Measurements from ENCODE around the gene PDCD11.
"Not testable (repeated sequence)": the region's sequence is repeated elsewhere in the genome, so short reads cannot be mapped to it uniquely, and the experiment has no call there.

Gene PDCD11

GRCh38 chr10:103472005-103472404 is 75.6 kb downstream of the PDCD11 start:
- no peak for DNase-seq (ENCODE audit: low read depth in 2 of 2)

- no peak for DNase-seq (ENCODE audit: low read depth in 2 of 2)
Observed at GRCh38 chr10:103473261-103473671, 76.8 kb downstream of the PDCD11 start.

- no peak for DNase-seq (ENCODE audit: low read depth in 2 of 2)
Observed at GRCh38 chr10:103474077-103474476, 77.7 kb downstream of the PDCD11 start.

- DNase-seq (ENCODE audit: low read depth in 2 of 2) = no peak
Observed at GRCh38 chr10:103475437-103475836, 79.0 kb downstream of the PDCD11 start.

GRCh38 chr10:103476046-103476768 is 79.8 kb downstream of the PDCD11 start:
- DNase-seq (ENCODE audit: low read depth in 2 of 2) = no peak

GRCh38 chr10:103478671-103479070 is 82.2 kb downstream of the PDCD11 start:
- DNase-seq (ENCODE audit: low read depth in 2 of 2) = no peak

GRCh38 chr10:103479135-103479534 is 82.7 kb downstream of the PDCD11 start, which contains the start of gene CALHM3:
Gene CALHM3 (minus strand): TSS chr10:103479240. CDS start chr10:103479032, 208 bp downstream.
- DNase-seq (ENCODE audit: low read depth in 2 of 2) = no peak

- DNase-seq (ENCODE audit: low read depth in 2 of 2) = no peak
Observed at GRCh38 chr10:103480521-103480920, 84.1 kb downstream of the PDCD11 start.

GRCh38 chr10:103481974-103482531 is 85.6 kb downstream of the PDCD11 start:
- DNase-seq (ENCODE audit: low read depth in 2 of 2) = no peak

GRCh38 chr10:103486635-103487409 is 90.4 kb downstream of the PDCD11 start:
- DNase-seq (ENCODE audit: low read depth in 2 of 2) = not testable (repeated sequence)

- DNase-seq (ENCODE audit: low read depth in 2 of 2) = no peak
Observed at GRCh38 chr10:103487410-103487708, 90.9 kb downstream of the PDCD11 start.

- no peak for DNase-seq (ENCODE audit: low read depth in 2 of 2)
Observed at GRCh38 chr10:103490986-103491314, 94.5 kb downstream of the PDCD11 start.

- DNase-seq (ENCODE audit: low read depth in 2 of 2) = no peak
Observed at GRCh38 chr10:103491729-103492364, 95.4 kb downstream of the PDCD11 start.

GRCh38 chr10:103492655-103493261 is 96.3 kb downstream of the PDCD11 start:
- DNase-seq (ENCODE audit: low read depth in 2 of 2) = no peak

GRCh38 chr10:103493362-103493915 is 97.0 kb downstream of the PDCD11 start, which contains the start of gene NEURL1:
Gene NEURL1 (plus strand): TSS chr10:103493705. CDS start chr10:103494388, 683 bp downstream.
- no peak for DNase-seq (ENCODE audit: low read depth in 2 of 2)

GRCh38 chr10:103493916-103494877 is 97.8 kb downstream of the PDCD11 start:
- DNase-seq (ENCODE audit: low read depth in 2 of 2) = no peak

GRCh38 chr10:103495321-103495720 is 98.9 kb downstream of the PDCD11 start:
- DNase-seq (ENCODE audit: low read depth in 2 of 2) = no peak
